GM18520 (cell line): ENCODE measurements around the gene SRBD1.

Experiments
- ATAC-seq: cut with Tn5 transposase; IDR thresholded peaks from one replicate; pipeline ENCODE4 v1.9.1; 2021; ENCODE audit not compliant: unreplicated experiment

Gene SRBD1

GRCh38 chr2:45483997-45484396, 127.1 kb downstream of the SRBD1 start:
- ATAC-seq, result no peak

- no peak for ATAC-seq
These were observed 133.5 kb downstream of the SRBD1 start for GRCh38 chr2:45477546-45477945.

- ATAC-seq, result no peak
These were observed 140.5 kb downstream of the SRBD1 start for GRCh38 chr2:45470531-45470930.

- ATAC-seq, result no peak
These were observed 141.6 kb downstream of the SRBD1 start for GRCh38 chr2:45469314-45470099.

DNA sequence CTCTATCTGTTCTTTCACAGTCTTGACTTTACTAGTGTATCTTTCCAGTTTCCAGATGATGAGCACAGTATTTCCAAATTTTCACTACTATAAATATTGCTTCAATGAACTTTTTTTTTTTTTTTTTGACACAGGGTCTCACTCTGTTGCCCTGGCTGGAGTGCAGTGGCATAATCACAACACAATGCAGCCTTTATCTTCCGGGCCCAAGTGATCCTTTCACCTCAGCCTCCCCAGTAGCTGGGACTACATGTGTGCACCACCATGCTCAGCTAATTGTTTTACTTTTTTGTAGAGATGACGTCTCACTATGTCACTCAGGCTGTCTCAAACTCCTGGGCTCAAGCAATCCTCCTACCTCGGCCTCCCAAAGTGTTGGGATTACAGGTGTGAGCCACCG, 142.8 kb downstream of the SRBD1 start:
- ATAC-seq, result no peak

DNA sequence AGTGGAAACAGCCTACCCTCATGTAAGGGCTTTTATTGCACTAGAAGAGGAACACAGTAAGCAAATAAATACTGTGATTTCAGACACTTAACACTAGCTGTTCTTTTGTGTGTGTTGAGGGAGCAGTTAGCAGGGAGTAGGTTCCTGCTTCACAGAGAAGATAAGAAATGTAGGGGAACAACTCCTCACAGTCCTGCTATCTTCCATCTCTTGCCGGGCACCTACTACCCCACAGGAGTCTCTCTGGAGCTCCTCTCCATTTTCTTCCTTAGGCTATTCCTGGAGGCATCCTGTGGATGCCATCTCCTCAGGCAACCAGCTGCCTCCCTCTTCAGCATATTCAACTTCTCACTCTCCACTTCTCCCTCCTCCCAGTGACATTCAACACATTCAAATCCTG, 145.0 kb downstream of the SRBD1 start:
- no peak for ATAC-seq

- ATAC-seq, result no peak
These were observed 150.2 kb downstream of the SRBD1 start for GRCh38 chr2:45460825-45461224.

GRCh38 chr2:45459860-45460259, 151.2 kb downstream of the SRBD1 start:
- no peak for ATAC-seq

DNA sequence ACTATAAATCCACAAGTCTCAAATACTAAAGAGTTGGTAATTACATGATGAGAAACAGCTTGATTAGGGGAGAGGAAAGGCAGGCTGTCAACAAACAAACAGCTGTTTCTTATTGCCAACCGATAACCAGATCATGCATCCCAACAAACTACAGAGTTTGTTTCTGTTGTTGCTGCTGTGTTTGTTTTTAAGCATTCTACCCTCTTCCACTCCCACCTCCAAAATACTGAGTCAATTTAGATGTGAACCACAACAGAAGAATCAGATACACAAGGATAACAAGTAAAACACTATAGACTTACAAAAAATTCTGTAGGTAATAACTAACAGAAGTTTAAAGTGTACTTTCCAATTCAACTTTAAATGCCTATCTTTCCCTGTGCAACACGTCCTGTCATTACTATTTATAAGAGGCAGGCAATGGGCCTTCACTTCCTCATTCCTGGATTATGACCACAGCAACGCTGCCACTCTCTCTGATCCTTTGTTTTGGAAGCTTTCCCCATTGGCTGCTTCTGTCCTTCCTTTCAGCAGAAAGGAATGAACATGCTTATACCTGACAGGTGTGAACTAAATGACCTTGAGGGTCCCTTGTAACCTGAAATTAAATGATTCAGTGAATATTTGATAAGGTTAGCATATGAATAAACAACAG, 152.0 kb downstream of the SRBD1 start:
- no peak for ATAC-seq

- ATAC-seq, result no peak
These were observed 153.7 kb downstream of the SRBD1 start for GRCh38 chr2:45457211-45457945.

GRCh38 chr2:45452866-45453265, 158.2 kb downstream of the SRBD1 start:
- no peak for ATAC-seq

DNA sequence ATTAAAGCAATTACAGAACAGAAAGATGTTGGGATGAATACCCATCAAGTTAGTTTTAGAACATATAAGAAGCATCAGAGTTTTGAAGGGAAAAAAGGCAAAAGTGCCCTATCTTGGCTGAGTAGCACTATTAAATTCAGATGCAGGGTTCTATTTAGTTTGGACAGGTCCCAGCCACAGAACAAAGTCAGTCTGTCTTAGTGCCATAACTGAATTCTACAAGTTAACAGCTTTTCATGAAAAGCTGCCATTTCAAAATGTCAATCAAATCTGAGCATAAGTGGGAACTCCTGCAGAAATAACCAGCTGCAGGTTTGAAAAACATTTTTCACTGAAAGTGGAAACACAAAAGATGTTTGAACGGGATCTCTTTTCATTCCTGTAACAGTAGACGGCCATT, 160.4 kb downstream of the SRBD1 start:
- ATAC-seq, result no peak

- no peak for ATAC-seq
These were observed 162.8 kb downstream of the SRBD1 start for GRCh38 chr2:45448217-45448616.

DNA sequence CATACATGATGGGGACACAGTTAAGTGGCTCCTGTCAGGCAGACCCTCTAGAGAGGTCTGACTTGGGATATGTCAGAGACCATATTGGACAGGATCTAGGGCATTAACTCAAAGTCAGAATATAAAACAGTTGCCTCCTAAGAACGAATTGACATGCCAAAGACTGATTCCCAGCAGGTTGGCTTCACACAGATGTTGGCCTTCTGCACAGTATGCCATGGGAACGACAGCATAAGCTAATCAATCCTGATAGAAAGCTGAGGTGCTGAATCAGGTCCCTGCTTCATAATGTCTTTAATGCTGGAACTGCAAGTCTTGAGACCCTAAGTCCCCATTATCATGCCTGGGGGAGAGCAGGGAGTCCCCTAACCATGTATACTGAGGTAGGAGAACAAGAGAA, 165.1 kb downstream of the SRBD1 start:
- ATAC-seq, result no peak

DNA sequence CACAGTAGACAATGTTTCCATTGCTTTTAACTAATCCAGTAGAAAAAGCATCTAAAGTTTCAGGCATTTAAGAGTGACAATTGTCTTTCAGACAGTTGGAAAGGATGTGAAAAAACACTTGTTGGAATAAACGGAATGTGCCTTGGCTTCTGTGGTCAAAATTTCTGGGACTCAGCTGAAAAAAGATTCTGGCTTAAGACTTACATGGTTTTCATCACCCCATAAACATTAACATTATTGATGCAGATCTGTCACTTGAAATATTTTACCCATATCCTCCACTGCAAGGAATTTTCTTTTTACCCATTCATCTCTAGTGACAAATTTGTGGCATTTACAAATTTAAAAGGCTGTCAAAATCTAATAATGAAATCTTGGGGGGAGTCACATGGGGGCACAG, 166.0 kb downstream of the SRBD1 start:
- ATAC-seq, result no peak

GRCh38 chr2:45443012-45443411, 168.1 kb downstream of the SRBD1 start:
- no peak for ATAC-seq

GRCh38 chr2:45442026-45442425, 169.0 kb downstream of the SRBD1 start:
- ATAC-seq, result no peak

DNA sequence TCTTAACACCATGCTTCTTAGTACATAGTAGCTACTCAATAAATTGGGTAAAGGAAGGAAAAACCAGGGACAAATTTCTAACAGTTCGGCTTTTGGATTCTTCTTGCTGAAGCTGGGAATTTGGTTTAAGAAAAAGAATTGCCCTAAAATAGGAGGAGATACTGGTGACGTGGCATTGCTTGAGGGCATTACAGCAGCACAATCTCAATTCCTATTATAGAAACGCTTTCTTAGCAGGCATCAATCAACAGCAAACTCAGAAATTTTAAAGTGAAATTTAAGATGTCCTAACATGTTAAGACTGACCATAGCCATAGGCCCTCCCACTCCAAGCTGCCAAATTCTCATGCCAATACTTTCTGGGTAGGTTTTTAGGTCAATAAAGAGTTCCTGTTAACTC, 169.5 kb downstream of the SRBD1 start:
- no peak for ATAC-seq

DNA sequence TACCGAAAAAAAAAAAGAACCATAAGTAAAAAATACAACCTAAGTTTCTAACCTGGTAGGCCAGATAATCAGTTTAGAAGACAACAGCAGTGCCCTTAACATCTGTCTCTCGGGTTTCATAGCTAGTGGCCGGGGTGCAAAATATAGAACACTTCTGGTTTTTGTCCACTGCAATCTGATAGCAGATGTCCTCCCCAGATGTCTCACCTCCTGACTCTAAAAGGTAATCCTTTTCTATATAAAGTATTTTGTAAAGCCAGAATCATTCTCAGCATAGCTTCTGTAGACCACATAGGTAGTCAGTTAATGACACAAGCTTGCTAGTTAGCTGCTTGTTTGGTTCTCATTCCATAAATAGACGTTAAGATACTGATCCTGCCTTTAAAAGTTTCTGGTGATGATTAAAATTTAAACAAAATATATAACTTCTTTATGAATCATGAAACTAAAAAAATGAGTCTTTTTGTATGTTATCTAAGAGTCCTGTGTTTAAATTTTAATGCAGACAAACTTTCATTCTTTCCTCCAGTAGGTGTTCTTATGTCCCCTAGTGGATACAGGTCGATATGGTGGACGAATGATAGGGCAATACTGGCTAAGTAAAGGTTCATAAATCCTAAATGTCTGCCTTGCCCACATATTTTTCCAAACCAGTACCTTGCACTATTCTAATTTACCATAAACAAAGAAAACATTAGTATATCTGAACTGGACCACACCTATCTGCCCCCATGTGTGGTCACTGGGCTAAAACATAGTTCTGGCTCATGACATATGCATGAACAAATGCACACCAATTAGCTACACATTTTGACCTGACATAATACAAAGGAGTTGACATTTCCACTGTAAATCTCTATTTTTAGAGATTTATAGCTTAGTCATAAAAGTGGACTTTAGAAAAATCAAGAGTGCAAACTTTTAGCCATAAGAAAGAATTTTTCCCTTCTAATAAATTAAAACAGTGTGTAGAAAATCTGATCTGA, 171.0 kb downstream of the SRBD1 start:
- no peak for ATAC-seq

DNA sequence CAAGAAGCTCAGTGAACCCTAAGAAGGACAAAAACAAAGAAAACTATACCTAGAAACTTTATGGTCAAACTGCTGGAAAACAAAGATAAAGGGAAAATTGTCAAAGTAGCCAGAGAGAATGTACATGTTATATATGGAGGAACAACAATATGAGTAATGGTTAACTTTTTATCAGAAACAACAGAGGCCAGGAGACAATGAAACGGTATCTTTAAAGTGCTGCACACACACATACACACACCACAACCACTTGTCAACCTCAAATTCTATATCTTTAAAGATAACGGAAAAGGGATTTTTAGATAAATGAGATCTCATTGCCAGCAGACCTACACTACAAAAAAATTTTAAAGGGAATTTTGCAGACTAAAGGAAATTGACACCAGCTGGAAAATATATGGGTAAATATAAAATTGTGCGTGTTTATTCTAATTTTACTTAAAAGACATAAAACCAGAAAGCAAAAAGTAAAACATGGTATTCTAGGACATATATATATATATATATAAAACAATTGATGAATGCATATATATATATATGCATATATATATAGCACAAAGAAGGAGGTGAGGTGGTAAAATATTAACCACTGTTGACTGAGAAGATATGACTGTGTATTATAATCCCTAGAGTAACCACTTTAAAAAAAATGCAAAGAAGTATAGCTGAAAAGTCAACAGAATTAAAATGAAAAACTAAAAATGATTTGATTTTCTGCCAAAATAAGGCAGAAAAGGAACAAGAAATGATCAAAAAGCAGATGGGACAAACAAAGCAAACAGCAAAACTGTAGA, 172.0 kb downstream of the SRBD1 start:
- no peak for ATAC-seq
